ENCODE data around the gene TWIST1.

DNA sequence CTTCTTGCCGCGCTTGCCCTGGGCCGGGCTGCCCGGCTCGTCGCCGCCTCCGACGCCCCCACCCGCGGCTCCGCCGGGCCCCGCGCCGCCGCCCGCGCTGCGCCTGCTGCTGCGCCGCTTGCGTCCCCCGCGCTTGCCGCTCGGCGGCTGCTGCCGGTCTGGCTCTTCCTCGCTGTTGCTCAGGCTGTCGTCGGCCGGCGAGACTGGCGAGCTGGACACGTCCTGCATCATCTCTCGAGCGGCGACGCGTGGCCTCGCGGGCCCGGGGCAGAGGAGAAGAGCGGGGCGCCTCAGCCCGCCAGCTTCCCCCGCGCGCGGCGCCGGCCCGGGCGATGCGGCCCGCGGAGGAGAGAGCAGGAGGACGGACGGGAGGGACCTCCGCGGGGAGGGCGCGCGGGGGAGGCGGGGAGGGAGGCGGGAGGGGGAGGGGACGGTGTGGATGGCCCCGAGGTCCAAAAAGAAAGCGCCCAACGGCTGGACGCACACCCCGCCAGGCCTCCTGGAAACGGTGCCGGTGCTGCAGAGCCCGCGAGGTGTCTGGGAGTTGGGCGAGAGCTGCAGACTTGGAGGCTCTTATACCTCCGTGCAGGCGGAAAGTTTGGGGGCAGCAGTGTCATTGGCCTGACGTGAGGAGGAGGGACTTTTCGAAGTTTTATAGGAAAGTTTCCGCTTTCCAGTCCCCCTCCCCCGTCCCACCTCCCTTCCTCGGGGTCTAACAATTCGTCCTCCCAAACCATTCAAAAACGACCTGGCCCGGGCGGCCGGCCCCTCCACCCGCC is at the start of gene TWIST1:
- TF ChIP-seq POLR2A (IDR thresholded peaks at IDR 0.05; ENCODE audit: low read length) (no peak), GATA1 (IDR thresholded peaks at IDR 0.05; ENCODE audit: low read depth, low read length) (no peak)
